ENCODE data around the gene ACAA2. TPM values are rescaled to one million over a fixed set of nuclear protein-coding genes. Genes with fewer than 3 reads are reported as not detected.

ACAA2 gene, protein sequence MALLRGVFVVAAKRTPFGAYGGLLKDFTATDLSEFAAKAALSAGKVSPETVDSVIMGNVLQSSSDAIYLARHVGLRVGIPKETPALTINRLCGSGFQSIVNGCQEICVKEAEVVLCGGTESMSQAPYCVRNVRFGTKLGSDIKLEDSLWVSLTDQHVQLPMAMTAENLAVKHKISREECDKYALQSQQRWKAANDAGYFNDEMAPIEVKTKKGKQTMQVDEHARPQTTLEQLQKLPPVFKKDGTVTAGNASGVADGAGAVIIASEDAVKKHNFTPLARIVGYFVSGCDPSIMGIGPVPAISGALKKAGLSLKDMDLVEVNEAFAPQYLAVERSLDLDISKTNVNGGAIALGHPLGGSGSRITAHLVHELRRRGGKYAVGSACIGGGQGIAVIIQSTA
- total RNA-seq (2021; ENCODE audit: unreplicated experiment) (50.8 TPM), Bru-seq, nascent RNA (percentile 69 among the genes with signal in this experiment), BruChase-seq, experiment 1, labeled RNA remaining after a 2-hour chase (percentile 65 among the genes with signal in this experiment), BruChase-seq, experiment 2, labeled RNA remaining after a 6-hour chase (percentile 78 among the genes with signal in this experiment)
- 38.6 TPM for polyA plus RNA-seq (2012; ENCODE audit: insufficient read length)
- long read RNA-seq, transcript ACAA2-201 (10 exons, 3,350 nt): major isoform, 63 of 74 reads
- long read RNA-seq, partial matches to known transcripts: 1 of 74 reads
- long read RNA-seq, other reads (novel, unspliced or antisense): 6 of 74 reads

- peak within 1 kb of the TSS; percentile 78 to 79 for H3K4me3 ChIP-seq (ENCODE audit: low read depth in 2 of 2, low read length in 2 of 2)
- CTCF ChIA-PET: interaction anchor here (0.6 kb wide), 1 partner anchor 14 kb away, joined by 3 read pairs; no protein-coding TSS in a partner anchor
- TF ChIP-seq SIN3A (IDR thresholded peaks at IDR 0.05; ENCODE audit: borderline replicate concordance, insufficient read depth, low read depth, low read length) (no peak), REST (IDR thresholded peaks at IDR 0.05; ENCODE audit: insufficient read depth in 1 of 2, low read depth in 2 of 2, low read length in 1 of 2) (no peak), POLR2AphosphoS5 (IDR thresholded peaks at IDR 0.05; ENCODE audit: low read depth, low read length) (peak; percentile 56; the same call in 1 of the 2 replicates), TCF7L2 (IDR thresholded peaks at IDR 0.05; ENCODE audit: low read depth, low read length) (no peak)
- TF ChIP-seq, protein P1, sequence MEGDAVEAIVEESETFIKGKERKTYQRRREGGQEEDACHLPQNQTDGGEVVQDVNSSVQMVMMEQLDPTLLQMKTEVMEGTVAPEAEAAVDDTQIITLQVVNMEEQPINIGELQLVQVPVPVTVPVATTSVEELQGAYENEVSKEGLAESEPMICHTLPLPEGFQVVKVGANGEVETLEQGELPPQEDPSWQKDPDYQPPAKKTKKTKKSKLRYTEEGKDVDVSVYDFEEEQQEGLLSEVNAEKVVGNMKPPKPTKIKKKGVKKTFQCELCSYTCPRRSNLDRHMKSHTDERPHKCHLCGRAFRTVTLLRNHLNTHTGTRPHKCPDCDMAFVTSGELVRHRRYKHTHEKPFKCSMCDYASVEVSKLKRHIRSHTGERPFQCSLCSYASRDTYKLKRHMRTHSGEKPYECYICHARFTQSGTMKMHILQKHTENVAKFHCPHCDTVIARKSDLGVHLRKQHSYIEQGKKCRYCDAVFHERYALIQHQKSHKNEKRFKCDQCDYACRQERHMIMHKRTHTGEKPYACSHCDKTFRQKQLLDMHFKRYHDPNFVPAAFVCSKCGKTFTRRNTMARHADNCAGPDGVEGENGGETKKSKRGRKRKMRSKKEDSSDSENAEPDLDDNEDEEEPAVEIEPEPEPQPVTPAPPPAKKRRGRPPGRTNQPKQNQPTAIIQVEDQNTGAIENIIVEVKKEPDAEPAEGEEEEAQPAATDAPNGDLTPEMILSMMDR (IDR thresholded peaks at IDR 0.05): no peak
- H3K27me3 ChIP-seq (ENCODE audit: control insufficient read depth, insufficient read depth, low read length): no peaks in the 10 kb centered on the region
- POLR2A ChIA-PET: interaction anchor here (0.6 to 0.7 kb wide), 2 partner anchors 67 to 111 kb away, joined by 4 to 9 read pairs; no protein-coding TSS in a partner anchor
- H3K4me1 ChIP-seq (ENCODE audit: control insufficient read depth, insufficient read depth, low read length): 0 out of 2 replicates have a peak, but pooled peaks cover 5% of the 10 kb centered on the region
- BruUV-seq (replicated peaks): no TSS peak
- peak within 1 kb of the TSS; percentile 87 for H3K27ac ChIP-seq (ENCODE audit: low read length)
- DNase-seq (ENCODE audit: low read depth, low spot score) (peak; percentile 60), ATAC-seq (peak; percentile 93)
- intact Hi-C loops (cut with micrococcal nuclease; ENCODE audit: unreplicated experiment): no loop called here
- in situ Hi-C loops (cut with HindIII; ENCODE audit: low pct_unique_long_range_greater_than_20kb, low sequenced_read_pairs): no loop called here
- H3K36me3 ChIP-seq (ENCODE audit: control insufficient read depth, insufficient read depth, low read length): no peaks in the 10 kb centered on the region; the same call in 1 of the 2 replicates
- no peaks in the 10 kb centered on the region for H3K9me3 ChIP-seq (ENCODE audit: control insufficient read depth, insufficient read depth, low read depth, low read length)
Observed at GRCh38 chr18:49813319-49814146, at the start of gene ACAA2. TSS of gene ACAA2 (minus strand) at chr18:49813533. CDS start at chr18:49813484, 49 bp downstream.

DNA sequence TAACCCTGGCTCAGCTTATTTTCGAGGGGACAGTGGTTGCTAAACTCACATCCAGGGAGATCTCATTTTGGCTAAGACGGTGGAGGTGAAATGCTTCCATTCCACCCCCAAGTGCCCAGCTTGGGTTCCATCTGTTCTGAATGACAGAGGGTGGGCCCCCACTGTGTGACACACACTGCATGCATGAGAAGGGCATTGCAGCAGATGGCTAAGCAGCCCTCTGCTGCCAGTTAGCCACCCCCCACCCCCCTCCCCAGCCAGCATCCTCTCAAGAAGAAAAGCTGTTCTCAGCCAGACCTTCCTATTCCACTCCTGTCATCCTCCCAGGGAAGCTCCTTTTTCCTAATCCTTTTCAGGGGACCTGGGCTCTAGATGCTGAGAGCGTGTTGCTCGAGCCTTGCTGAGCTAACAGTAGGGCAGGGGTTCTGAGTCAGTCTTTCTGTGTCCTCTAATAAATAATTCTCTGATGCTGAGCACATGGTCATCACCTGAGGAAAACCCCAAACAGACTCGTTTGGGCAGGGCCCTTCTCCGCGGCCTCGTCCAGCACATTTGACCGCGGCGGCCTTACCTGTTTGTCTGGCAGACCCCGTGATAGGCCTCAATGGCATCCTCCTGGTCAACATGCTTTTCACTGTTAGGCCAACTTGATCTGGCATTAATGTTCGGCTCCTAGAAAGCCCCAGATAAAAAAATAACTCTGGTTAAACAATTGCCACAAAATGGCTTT lies 49.5 kb upstream of the ACAA2 start:
- DNase-seq (ENCODE audit: low read depth, low spot score): no peak
- Histone ChIP-seq H3K27me3 (ENCODE audit: control insufficient read depth, insufficient read depth, low read length) (no peaks in the 10 kb centered on the region), H3K9me3 (ENCODE audit: control insufficient read depth, insufficient read depth, low read depth, low read length) (no peaks in the 10 kb centered on the region), H3K4me1 (ENCODE audit: control insufficient read depth, insufficient read depth, low read length) (no peaks in the 10 kb centered on the region; the same call in 1 of the 2 replicates), H3K4me3 (ENCODE audit: low read depth in 2 of 2, low read length in 2 of 2) (no peak overlapping the region), H3K27ac (ENCODE audit: low read length) (no peak overlapping the region), H3K36me3 (ENCODE audit: control insufficient read depth, insufficient read depth, low read length) (no peaks in the 10 kb centered on the region)
- CTCF ChIA-PET: no interaction called here
- POLR2A ChIA-PET: no interaction called here
- TF ChIP-seq SIN3A (IDR thresholded peaks at IDR 0.05; ENCODE audit: borderline replicate concordance, insufficient read depth, low read depth, low read length) (no peak), TCF7L2 (IDR thresholded peaks at IDR 0.05; ENCODE audit: low read depth, low read length) (no peak), POLR2AphosphoS5 (IDR thresholded peaks at IDR 0.05; ENCODE audit: low read depth, low read length) (no peak), REST (IDR thresholded peaks at IDR 0.05; ENCODE audit: insufficient read depth in 1 of 2, low read depth in 2 of 2, low read length in 1 of 2) (no peak)
- TF ChIP-seq, protein P1 (IDR thresholded peaks at IDR 0.05): no peak
- intact Hi-C loops (cut with micrococcal nuclease; ENCODE audit: unreplicated experiment) (no loop called here), in situ Hi-C loops (cut with HindIII; ENCODE audit: low pct_unique_long_range_greater_than_20kb, low sequenced_read_pairs) (no loop called here)
- no peak for ATAC-seq
- BruUV-seq (replicated peaks): no TSS peak
